Measurements from ENCODE around the gene SFXN2.
A peak's percentile ranks its signal among the peaks of the same experiment; 100 is the strongest.
"Not testable (repeated sequence)": the region's sequence is repeated elsewhere in the genome, so short reads cannot be mapped to it uniquely, and the experiment has no call there.

The SFXN2 gene

DNA sequence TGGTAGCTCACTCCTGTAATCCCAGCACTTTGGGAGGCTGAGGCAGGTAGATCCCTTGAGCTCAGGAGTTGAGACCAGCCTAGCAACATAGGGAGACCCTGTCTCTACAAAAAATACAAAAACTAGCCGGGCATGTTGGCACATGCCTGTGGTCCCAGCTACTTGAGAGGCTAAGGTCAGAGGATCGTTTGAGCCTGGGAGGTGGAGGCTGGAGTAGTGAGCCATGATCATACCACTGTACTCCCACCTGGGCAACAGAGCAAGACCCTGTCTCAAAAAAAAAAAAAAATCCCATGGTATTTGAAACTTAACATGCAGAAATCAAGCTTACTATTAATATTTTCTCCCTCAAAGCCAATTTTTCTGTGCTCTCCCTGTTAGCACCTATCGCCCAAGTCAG lies 5.9 kb downstream of the SFXN2 start:
- no peak for DNase-seq (ENCODE audit: low spot score)

- DNase-seq (ENCODE audit: low spot score) = no peak
Observed at GRCh38 chr10:102720775-102721301, 6.4 kb downstream of the SFXN2 start.

DNA sequence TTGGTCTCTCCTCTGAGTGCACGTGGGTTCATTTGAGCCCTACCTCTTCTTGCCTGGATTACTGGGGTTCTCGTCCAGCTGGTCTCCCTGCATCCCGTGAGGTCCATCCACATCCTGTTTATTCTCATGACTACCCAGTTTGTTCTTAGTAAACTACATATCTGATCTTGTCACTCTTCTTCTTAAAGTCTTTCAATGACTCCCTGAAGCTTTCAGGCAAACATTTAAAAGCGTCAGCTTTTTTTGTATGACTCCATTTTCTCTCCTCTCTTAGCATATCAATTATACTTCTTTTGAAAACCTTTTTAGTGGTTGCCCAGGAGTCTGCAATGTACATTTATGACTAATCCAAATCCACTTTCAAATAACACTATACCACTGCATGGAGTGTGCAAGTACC lies 7.5 kb downstream of the SFXN2 start:
- DNase-seq (ENCODE audit: low spot score) = no peak

DNA sequence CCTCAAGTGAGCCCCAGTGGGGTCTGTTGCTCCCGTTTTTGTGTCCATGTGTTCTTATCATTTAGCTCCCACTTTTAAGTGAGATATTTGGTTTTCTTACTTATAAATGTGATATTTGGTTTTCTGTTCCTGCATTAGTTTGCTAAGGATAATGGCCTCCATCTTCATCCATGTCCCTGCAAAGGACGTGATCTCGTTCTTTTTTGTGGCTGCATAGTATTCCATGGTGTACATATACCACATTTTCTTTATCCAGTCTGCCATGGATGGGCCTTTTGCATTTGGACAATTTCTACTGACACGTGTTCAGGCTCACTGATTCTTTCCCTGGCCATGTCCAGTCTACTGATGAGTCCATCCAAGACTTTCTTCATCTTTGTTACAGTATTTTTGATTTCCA lies 9.6 kb downstream of the SFXN2 start:
- no peak for DNase-seq (ENCODE audit: low spot score)

GRCh38 chr10:102726274-102726673 lies 11.8 kb downstream of the SFXN2 start:
- no peak for DNase-seq (ENCODE audit: low spot score)

GRCh38 chr10:102727037-102727818 lies 12.8 kb downstream of the SFXN2 start:
- peak; percentile 53 for DNase-seq (ENCODE audit: low spot score)

DNA sequence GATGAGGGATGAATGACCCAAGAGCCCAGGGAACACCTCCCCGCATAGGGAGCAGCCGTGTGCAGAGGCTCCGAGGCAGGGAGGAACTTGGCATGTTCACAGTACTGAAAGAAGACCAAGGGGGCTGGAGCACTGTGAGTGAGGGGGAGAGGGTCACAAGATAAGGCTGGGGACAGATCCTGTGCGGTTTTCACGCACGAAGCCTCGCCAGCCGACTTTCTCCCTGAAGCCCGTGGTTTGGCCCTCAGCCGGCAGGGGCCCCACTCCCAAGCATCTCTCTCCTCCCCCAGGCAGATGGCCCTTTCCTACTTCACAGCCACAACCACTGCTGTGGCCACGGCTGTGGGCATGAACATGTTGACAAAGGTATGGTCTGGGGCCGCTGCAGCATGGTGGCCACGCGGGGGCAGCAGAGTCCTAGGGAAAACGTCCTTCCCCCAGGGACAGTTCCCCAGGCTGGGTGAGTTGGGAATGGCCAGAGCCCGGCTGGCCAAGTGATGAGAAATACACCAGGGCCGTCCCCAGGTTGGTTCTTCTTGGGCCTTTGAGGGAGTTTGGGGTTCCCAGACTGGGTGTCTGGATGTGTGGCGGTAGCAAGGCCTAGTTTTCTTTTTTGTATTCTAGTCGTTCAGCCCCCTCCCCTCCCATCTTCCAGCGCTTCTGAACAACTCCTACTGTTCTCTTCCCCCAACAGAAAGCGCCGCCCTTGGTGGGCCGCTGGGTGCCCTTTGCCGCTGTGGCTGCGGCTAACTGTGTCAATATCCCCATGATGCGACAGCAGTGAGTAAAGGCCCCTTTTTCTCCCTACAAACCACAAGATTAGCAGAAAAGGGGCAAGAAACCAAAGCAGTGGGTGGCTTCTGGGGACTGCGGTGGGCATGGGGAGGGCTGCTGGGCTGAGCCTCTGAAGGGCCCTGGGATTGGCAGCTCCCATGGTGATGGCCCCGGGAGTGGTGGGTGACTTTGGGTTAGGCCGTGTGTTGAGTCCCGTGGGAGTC lies 14.9 kb downstream of the SFXN2 start:
- peak; percentile 79 for DNase-seq (ENCODE audit: low spot score)

DNA sequence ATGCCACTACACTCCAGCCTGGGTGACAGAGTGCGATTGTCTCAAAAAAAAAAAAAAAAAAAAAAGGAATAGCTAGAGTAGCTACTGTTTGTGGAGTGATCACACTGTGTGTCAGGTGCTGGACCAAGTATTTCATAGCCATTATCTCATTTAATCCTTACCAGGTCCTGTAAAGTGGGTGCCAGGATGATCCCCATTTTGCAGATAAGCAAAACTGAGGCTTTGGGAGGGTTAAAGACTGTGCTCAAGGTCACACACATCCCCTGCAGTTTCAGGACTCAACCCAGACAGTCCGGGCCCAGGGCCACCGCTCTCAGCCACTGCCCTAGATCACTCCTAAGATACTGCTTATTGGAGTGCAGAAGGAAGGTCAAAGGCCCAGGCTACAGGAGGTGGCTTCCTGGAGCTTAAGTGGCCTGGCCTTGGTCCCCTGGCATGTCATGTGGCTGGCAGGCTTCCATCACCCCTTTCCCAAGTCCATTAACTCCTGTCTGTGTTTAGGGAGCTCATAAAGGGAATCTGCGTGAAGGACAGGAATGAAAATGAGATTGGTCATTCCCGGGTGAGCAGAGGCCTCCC lies 16.9 kb downstream of the SFXN2 start:
- no peak for DNase-seq (ENCODE audit: low spot score)

DNA sequence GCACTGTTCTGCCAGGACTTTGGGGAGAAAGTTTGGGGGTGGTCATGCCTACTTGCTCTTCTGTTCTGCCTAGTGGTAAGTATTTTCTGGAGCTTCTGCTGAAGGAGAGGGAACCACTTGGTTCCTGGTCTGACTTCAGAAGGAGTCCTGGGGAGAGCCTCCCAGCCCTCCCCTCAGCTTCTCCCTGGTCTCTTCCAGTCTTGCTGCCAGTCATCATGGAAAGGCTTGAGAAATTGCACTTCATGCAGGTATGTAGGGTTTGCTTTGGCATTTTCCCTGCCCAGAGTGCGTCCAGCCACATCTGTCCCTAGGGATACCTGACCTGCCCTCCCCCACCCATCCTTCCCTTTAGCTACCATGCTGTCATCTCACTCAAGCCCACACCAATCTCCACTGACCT lies 18.2 kb downstream of the SFXN2 start:
- no peak for DNase-seq (ENCODE audit: low spot score)

GRCh38 chr10:102735065-102735562 lies 20.7 kb downstream of the SFXN2 start:
- no peak for DNase-seq (ENCODE audit: low spot score)

DNA sequence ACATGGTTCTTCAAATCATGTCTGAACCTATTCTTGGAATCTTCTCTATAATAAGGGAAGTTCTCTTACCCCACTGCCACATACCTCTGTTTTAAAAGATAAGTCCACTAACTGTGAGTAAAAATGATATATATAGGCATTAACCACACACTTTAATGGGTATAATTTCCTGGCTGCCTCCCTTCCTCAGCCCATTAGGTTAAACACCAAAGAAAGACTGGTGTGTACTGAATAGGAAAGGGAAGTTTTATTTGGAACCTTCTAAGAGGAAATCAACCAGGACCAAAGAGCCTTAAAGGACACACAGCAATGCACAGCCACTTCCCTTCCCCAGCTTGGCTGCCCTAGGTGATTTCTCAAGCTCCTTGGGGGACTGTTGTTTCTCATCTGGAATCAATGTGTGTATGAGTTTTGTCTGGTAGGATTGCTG lies 24.3 kb downstream of the SFXN2 start:
- peak; percentile 36 for DNase-seq (ENCODE audit: low spot score)

DNA sequence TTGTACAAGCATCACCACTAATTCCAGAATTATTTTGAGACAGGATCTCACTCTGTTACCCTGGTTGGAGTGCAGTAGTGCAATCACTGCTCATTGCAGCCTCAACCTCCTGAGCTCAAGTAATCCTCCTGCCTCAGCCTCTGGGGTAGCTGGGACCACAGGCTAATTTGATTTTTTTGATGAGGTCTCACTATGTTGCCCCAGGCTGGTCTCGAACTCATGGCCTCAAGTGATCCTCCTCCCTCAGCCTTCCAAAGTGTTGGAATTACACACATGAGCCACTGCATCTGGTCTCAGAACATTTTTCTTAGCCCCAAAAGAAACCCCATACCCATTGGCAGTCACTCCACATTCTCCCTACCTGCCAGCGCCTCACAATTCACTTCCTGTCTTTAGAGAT lies 25.8 kb downstream of the SFXN2 start:
- DNase-seq (ENCODE audit: low spot score) = no peak

DNA sequence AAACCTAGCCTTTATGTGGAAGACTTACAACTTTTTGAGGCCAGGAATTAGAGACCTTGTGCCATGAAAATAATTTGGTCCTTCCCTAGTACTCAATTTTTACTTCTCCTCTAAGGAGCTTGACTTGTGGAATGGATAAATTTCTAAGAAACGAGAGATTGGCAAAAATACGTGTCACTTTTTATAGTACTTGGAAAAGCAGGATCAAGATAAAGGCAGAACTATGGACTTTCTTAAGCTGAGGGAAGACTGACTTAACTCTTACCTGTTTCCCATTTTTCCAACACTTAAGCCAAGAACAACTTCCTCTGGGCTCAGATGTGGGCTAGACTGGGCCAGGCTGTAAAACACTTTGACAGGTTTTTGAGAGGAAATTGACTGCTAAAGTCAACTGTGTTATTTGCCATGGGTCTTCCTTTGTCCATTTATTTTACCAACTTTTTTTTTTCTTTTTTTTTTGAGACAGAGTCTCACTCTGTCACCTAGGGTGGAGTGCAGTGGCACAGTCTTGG lies 27.3 kb downstream of the SFXN2 start:
- DNase-seq (ENCODE audit: low spot score) = no peak

GRCh38 chr10:102742313-102742712 lies 27.9 kb downstream of the SFXN2 start:
- DNase-seq (ENCODE audit: low spot score) = not testable (repeated sequence)

- DNase-seq (ENCODE audit: low spot score) = peak; percentile 42
Observed at GRCh38 chr10:102743078-102743587, 28.7 kb downstream of the SFXN2 start.

GRCh38 chr10:102743588-102744373 lies 29.3 kb downstream of the SFXN2 start, which contains the start of gene WBP1L:
Gene WBP1L, plus strand, starts transcription at chr10:102743948. Its CDS starts 106 bp downstream, at chr10:102744054.
- peak; percentile 100 for DNase-seq (ENCODE audit: low spot score)

GRCh38 chr10:102744374-102745051 lies 30.1 kb downstream of the SFXN2 start:
- DNase-seq (ENCODE audit: low spot score) = peak; percentile 34

GRCh38 chr10:102745157-102745556 lies 30.7 kb downstream of the SFXN2 start:
- no peak for DNase-seq (ENCODE audit: low spot score)

GRCh38 chr10:102752266-102752930 lies 38.0 kb downstream of the SFXN2 start:
- DNase-seq (ENCODE audit: low spot score) = no peak
